GM13976 (cell line): ENCODE results near the gene KNCN.

Experiments used
- DNase-seq: peaks from one replicate; pipeline ENCODE4 v3.0.0; 2012; ENCODE audit warnings: low spot score
- in situ Hi-C: fragments of 300-500 bp; cut with MboI; formaldehyde crosslinking; loops from one replicate; pipeline ENCODE4 v1.12.0; 2022; ENCODE audit warnings: low sequenced_read_pairs, mixed read lengths, inconsistent platforms; ENCODE audit not compliant: unreplicated experiment
- TF ChIP-seq, protein P1 (sequence below): IDR thresholded peaks from 2 replicates; pipeline ENCODE4 v1.5.1; 2012; ENCODE audit warnings: borderline replicate concordance, mild to moderate bottlenecking; ENCODE audit not compliant: insufficient read depth; ENCODE audit errors: extremely low read depth, missing control alignments, control extremely low read depth

Gene KNCN

DNA sequence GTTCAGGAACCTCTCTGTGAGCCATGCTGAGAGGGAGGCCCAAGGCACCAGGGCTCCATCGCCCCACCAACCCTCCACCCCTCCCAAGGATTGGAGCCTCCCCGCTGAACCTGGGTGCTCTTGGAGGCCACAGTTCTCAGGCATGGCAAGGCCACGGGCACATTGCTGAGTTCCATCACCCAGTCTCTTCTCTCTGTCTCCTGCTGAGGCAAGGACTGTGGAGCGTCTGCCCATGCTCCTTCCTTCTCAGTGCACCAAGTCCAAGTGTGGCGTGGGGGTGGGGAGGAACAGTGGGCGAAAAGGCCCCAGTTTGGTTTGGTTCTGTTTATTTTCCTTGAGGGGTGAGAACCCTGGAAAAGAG, 2.8 kb upstream of the KNCN start:
- TF ChIP-seq, protein P1, sequence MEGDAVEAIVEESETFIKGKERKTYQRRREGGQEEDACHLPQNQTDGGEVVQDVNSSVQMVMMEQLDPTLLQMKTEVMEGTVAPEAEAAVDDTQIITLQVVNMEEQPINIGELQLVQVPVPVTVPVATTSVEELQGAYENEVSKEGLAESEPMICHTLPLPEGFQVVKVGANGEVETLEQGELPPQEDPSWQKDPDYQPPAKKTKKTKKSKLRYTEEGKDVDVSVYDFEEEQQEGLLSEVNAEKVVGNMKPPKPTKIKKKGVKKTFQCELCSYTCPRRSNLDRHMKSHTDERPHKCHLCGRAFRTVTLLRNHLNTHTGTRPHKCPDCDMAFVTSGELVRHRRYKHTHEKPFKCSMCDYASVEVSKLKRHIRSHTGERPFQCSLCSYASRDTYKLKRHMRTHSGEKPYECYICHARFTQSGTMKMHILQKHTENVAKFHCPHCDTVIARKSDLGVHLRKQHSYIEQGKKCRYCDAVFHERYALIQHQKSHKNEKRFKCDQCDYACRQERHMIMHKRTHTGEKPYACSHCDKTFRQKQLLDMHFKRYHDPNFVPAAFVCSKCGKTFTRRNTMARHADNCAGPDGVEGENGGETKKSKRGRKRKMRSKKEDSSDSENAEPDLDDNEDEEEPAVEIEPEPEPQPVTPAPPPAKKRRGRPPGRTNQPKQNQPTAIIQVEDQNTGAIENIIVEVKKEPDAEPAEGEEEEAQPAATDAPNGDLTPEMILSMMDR, result no peak
- DNase-seq, result no peak
- in situ Hi-C loops, result no loop called here

- DNase-seq, result no peak
- in situ Hi-C loops, result no loop called here
- TF ChIP-seq, protein P1, result no peak
These were observed 2.1 kb upstream of the KNCN start for GRCh38 chr1:46553506-46553905.

- TF ChIP-seq, protein P1, result no peak
- no peak for DNase-seq
- in situ Hi-C loops, result no loop called here
These were observed 1.1 kb upstream of the KNCN start for GRCh38 chr1:46552357-46553237.

DNA sequence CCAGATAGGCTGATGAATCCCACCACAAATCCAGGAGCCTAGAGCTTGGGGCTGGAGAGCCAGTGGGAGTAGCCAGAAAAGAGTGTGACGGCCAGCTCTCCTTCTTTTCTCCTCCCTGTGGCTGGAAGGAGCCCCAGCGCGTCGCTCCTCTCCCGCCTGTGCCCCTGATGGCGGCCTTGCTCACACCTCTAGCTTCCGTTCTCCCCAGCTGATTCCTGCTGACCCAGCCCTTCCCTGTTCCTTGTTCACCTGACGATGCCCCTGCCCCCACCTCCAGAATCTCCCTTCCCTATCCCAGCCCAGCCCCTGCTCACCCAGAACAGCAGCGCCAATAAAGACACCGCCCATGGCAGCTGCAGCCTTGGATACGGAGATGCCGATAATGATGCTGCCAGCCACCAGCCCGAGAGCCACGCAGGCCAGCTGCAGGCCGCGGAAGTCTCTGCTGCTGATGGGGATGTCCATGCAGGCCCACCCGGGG, 656 bp downstream of the KNCN start:
- no peak for DNase-seq
- TF ChIP-seq, protein P1, result no peak
- in situ Hi-C loops, result no loop called here

DNA sequence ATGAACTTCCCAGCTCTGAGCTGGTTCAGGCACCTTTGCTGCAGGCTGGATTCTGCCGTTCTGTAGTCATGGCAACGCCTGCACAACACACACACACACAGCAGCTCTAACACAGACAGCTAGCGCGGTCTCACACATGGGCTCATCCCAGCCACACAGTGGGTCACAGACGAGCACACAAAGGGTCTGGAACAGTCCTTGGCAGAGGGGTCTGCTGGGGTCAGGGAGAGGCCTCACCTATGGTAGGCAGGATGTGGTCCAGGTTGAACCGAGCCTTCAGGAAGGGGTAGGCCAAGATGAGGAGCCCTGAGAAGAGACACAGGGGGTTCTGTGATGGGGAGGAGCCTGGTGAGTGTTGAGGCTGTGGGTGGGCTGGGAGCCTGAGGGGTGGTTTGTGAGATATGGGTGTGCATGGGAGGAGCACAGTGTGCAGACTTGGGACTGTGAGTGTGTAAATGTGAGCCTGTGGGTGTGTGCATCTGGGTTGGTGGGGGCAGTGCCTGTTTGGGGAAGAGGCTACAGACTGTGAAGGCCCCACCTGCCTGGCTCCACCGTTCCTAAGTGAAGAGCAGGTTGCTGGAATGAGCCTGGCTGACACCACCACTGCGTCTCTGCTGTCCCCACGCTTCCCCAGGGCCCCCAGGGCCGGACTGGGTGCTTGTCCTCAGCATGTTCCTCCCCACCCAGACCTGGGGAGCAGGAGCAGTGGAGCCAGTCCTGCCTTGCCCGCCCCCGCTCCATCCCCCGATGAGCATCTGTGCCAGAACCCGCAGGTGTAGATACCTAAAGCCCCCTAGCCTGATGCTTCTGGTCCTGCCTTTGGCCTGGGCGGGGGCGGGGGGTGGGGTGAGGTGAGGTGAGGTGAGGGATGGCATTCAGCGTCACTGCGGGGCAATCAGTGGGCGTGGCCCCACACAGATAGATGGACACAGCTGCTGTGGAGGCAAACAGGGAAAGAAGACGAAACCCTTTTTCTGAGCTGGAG, 1.5 kb downstream of the KNCN start:
- in situ Hi-C loops, result no loop called here
- TF ChIP-seq, protein P1, result no peak
- no peak for DNase-seq
